SK-N-SH (cell line): ENCODE measurements around the gene MYOM3. TPM values are rescaled to one million over a fixed set of nuclear protein-coding genes. Genes with fewer than 3 reads are reported as not detected.

Source experiments
- CTCF ChIA-PET: fragments of 300-600, 350-600 bp; formaldehyde crosslinking; extraction: SDS; loops from one replicate; lab custom pipeline; 2021; lab: Yijun Ruan, JAX
- POLR2A ChIA-PET: fragments of 350-600 bp; sonication (Branson Sonifier 250); formaldehyde crosslinking; extraction: SDS; loops from one replicate; lab custom pipeline; 2020; ENCODE audit warnings: antibody characterized with exemption, inconsistent platforms; lab: Yijun Ruan, JAX
- DNase-seq: peaks from one replicate; pipeline ENCODE4 v3.0.0; 2012
- H2AFZ ChIP-seq: fragments of 200-600 bp; sonication (generic); 2 replicates; pipeline ENCODE4 v1.8.1; 2016; ENCODE audit warnings: antibody characterized with exemption, mild to moderate bottlenecking, low read depth
- H3F3A ChIP-seq: fragments of 200-600 bp; sonication (generic); replicated peaks from 2 replicates; pipeline ENCODE3; 2016; ENCODE audit warnings: antibody characterized with exemption, mild to moderate bottlenecking; ENCODE audit not compliant: insufficient read depth
- H3K27ac ChIP-seq, 2 experiments: fragments of 200-500 bp in 1 of 2; fragments of 200-600 bp in 1 of 2; sonication (Bioruptor generic) in 1 of 2; sonication (generic), shearing (Covaris generic) in 1 of 2; 2 replicates each; pipeline versions ENCODE4 v1.5.1 to v1.6.1; 2014 to 2016; ENCODE audit warnings: low read depth in 2 of 2, inconsistent platforms in 1 of 2, low read length in 1 of 2, mild to moderate bottlenecking in 1 of 2, mixed read lengths in 1 of 2
- H3K27me3 ChIP-seq: fragments of 200-600 bp; sonication (generic), shearing (Covaris generic); 2 replicates; pipeline ENCODE4 v1.6.1; 2016; ENCODE audit warnings: mixed run types; ENCODE audit not compliant: insufficient read depth
- H3K36me3 ChIP-seq, 2 experiments: fragments of 200-500 bp in 1 of 2; fragments of 200-600 bp in 1 of 2; sonication (Bioruptor generic) in 1 of 2; sonication (generic) in 1 of 2; replicated peaks in 1 of 2; 2 replicates each; pipeline versions ENCODE3 to v1.5.1; 2014 to 2016; ENCODE audit warnings: low read length in 1 of 2, mild to moderate bottlenecking in 1 of 2; ENCODE audit not compliant: insufficient read depth in 2 of 2, control insufficient read depth in 1 of 2
- H3K4me1 ChIP-seq, 2 experiments: fragments of 200-500 bp in 1 of 2; fragments of 200-600 bp in 1 of 2; sonication (Bioruptor generic) in 1 of 2; sonication (generic), shearing (Covaris generic) in 1 of 2; 2 replicates each; pipeline versions ENCODE4 v1.5.1 to v1.6.1; 2014 to 2016; ENCODE audit warnings: low read depth in 1 of 2, low read length in 1 of 2, mixed run types in 1 of 2; ENCODE audit not compliant: insufficient read depth in 2 of 2, control insufficient read depth in 1 of 2
- H3K4me2 ChIP-seq: fragments of 200-600 bp; sonication (generic), shearing (Covaris generic); 2 replicates; pipeline ENCODE4 v1.6.1; 2017; ENCODE audit warnings: mixed run types
- H3K4me3 ChIP-seq, 2 experiments: fragments of 200-500 bp in 1 of 2; fragments of 200-600 bp in 1 of 2; sonication (Bioruptor generic) in 1 of 2; sonication (generic), shearing (Covaris generic) in 1 of 2; 2 replicates each; pipeline versions ENCODE4 v1.5.1 to v1.8.1; 2014 to 2016; ENCODE audit warnings: low read depth in 2 of 2, inconsistent platforms in 1 of 2, low read length in 1 of 2, mild to moderate bottlenecking in 1 of 2, mixed read lengths in 1 of 2, moderate library complexity in 1 of 2
- H3K79me2 ChIP-seq: fragments of 200-600 bp; sonication (generic); 2 replicates; pipeline ENCODE4 v1.8.1; 2017; ENCODE audit warnings: mild to moderate bottlenecking; ENCODE audit not compliant: insufficient read depth
- H3K9ac ChIP-seq: fragments of 200-600 bp; sonication (generic); 2 replicates; pipeline ENCODE4 v1.6.1; 2017; ENCODE audit warnings: mixed run types
- H3K9me2 ChIP-seq: fragments of 200-600 bp; sonication (generic); 2 replicates; pipeline ENCODE4 v1.6.1; 2017; ENCODE audit warnings: mixed run types
- H3K9me3 ChIP-seq: fragments of 200-600 bp; sonication (generic); 2 replicates; pipeline ENCODE4 v1.6.1; 2017; ENCODE audit warnings: mixed run types, mild to moderate bottlenecking, moderate library complexity
- H4K20me1 ChIP-seq: fragments of 200-600 bp; sonication (generic); 2 replicates; pipeline ENCODE4 v1.6.1; 2017; ENCODE audit warnings: mild to moderate bottlenecking, mixed run types; ENCODE audit not compliant: insufficient read depth
- FOXM1 ChIP-seq: IDR thresholded peaks from 2 replicates; pipeline ENCODE4 v1.4.0; 2012; ENCODE audit warnings: low read depth, mild to moderate bottlenecking
- JUND ChIP-seq: IDR thresholded peaks from 2 replicates; pipeline ENCODE4 v1.4.0; 2012
- MEF2A ChIP-seq: IDR thresholded peaks from 2 replicates; pipeline ENCODE4 v1.4.0; 2012; ENCODE audit warnings: low read depth, borderline replicate concordance
- NFIC ChIP-seq: IDR thresholded peaks from 2 replicates; pipeline ENCODE4 v1.4.0; 2012; ENCODE audit warnings: borderline replicate concordance
- RAD21 ChIP-seq: IDR thresholded peaks from 2 replicates; pipeline ENCODE4 v1.6.1; 2012; ENCODE audit warnings: mild to moderate bottlenecking, low read length
- RCOR1 ChIP-seq: fragments of 150-350 bp; IDR thresholded peaks from 2 replicates; pipeline ENCODE4 v1.6.1; 2017; ENCODE audit warnings: antibody characterized with exemption, low read length
- RFX5 ChIP-seq: IDR thresholded peaks from 2 replicates; pipeline ENCODE4 v1.6.1; 2012; ENCODE audit warnings: mild to moderate bottlenecking, improper control_type of control experiment, low read length
- SMC3 ChIP-seq: IDR thresholded peaks from 2 replicates; pipeline ENCODE4 v1.6.1; 2012; ENCODE audit warnings: low read depth, low read length, improper control_type of control experiment
- ZBTB33 ChIP-seq: IDR thresholded peaks from 2 replicates; pipeline ENCODE4 v1.4.0; 2012; ENCODE audit warnings: low read depth, borderline replicate concordance
- WGBS: methylation state at CpG from one replicate; pipeline ENCODE4 v1.1.6; 2017; ENCODE audit warnings: low lambda C conversion rate; 5-methylcytosine and 5-hydroxymethylcytosine counted together
- polyA plus RNA-seq, 3 experiments: library from polyadenylated mRNA; depleted of rRNA; stranded (reverse); fragments of >200 nt; gene quantifications; 2 replicates each; pipeline ENCODE4 v1.2.3, GENCODE V29; 2012
- TF ChIP-seq, protein P1 (sequence below): IDR thresholded peaks from 2 replicates; pipeline ENCODE4 v1.4.0; 2012; ENCODE audit warnings: low read depth, borderline replicate concordance

The MYOM3 gene
- polyA plus RNA-seq, 1 of the 3 experiments (the other 2 are of a cell fraction), result 0.02 TPM

GRCh38 chr1:24022581-24023361 is 89.2 kb downstream of the MYOM3 start (continued):
- TF ChIP-seq, protein P1, sequence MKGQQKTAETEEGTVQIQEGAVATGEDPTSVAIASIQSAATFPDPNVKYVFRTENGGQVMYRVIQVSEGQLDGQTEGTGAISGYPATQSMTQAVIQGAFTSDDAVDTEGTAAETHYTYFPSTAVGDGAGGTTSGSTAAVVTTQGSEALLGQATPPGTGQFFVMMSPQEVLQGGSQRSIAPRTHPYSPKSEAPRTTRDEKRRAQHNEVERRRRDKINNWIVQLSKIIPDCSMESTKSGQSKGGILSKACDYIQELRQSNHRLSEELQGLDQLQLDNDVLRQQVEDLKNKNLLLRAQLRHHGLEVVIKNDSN, result no peak
- no peak for TF ChIP-seq MEF2A
- no peak; the same call in none of the 2 replicates for TF ChIP-seq NFIC
- TF ChIP-seq RFX5, result no peak
- no peak for TF ChIP-seq ZBTB33
- peak; percentile 76 for TF ChIP-seq JUND
- no peak for TF ChIP-seq RCOR1
- no peak for TF ChIP-seq RAD21

DNA sequence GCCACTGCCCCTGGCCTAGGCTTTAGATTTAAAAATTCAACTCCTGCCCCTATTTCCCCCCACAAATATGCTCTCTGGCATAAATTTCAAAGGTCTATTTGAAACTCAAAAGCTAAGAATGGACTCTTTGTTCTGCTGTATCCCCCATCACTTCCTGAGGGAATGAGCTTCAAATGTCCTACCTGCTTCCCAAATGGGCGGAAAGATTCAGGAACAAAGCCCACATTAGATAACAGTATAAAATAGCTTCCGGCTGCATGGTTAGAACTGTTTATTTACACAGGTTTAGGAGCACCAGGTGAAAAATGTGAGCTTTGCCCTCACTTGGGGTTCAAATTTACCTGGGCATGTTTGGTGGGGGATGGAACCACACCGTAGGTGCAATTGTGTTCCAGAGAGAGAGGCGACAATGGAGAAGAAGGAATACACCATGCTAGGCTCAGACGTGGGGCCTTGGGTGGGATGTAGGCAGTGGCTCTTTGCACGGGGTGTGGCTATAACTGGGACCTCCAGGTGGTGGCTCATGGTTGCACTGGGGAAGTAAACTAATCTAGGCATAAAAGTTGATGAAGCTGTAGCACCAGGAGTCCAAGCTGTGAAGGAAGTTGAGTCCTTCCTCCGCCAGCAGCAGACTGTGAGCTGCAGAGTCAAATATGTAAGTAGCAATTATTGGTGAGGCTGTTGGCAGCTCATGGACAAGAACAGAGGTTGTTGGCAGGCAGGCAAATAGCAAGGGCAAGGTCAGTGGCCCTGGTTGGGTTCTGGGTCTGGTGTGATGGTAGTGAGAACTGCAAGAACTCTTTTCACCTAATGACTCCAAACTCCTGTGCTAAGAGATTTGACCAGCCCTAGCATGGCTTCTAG is 90.3 kb downstream of the MYOM3 start:
- no peak for DNase-seq
- POLR2A ChIA-PET, result no interaction called here
- Histone ChIP-seq H3K79me2 (peaks cover 3% of the 10 kb centered on the region; the same call in 1 of the 2 replicates), H3F3A (peaks cover 26% of the 10 kb centered on the region), H3K4me3 (peak overlapping the region in 1 of 2 experiments; percentile 30; a peak in 1 of 4 replicates), H3K9ac (peak overlapping the region; percentile 72), H3K9me3 (no peaks in the 10 kb centered on the region), H3K4me1 (peaks cover 12 to 36% of the 10 kb centered on the region in 2 experiments; a peak in 3 of 4 replicates), H3K27ac (peak overlapping the region; percentile 70 to 99; a peak in 3 of 4 replicates), H4K20me1 (no peaks in the 10 kb centered on the region), H2AFZ (peak overlapping the region; percentile 50), H3K36me3 (no peaks in the 10 kb centered on the region), H3K27me3 (no peaks in the 10 kb centered on the region), H3K4me2 (peak overlapping the region; percentile 76), H3K9me2 (no peaks in the 10 kb centered on the region)
- TF ChIP-seq FOXM1 (no peak), SMC3 (no peak), MEF2A (no peak)
- TF ChIP-seq, protein P1, result no peak
- 89% methylated on average over 7 of the region's 7 CpGs for WGBS
- CTCF ChIA-PET, result interaction anchor here (1.1 to 1.6 kb wide), 2 partner anchors 50 to 370 kb away, joined by 3 to 4 read pairs; no protein-coding TSS in a partner anchor
